Calu3 (cell line): ENCODE results near the gene PHC3. TPM values are rescaled to one million over a fixed set of nuclear protein-coding genes. Genes with fewer than 3 reads are reported as not detected.

Source experiments
- BruUV-seq: library from RNA; stranded (reverse); fragments of 400-500 nt; replicated peaks from 2 replicates; lab custom pipeline; 2021; lab: Mats Ljungman, UMichigan
- CTCF ChIA-PET: fragments of 300-600 bp; sonication (Branson Sonifier 250); formaldehyde crosslinking; loops from one replicate; lab custom pipeline; 2022; ENCODE audit warnings: antibody characterized with exemption; lab: Charles Lee
- DNase-seq: peaks from one replicate; pipeline ENCODE4 v3.0.0; 2022
- H3K27ac Mint-ChIP-seq: one replicate; pipeline ENCODE4 v1.8.0; 2022; ENCODE audit warnings: mixed read lengths; ENCODE audit not compliant: unreplicated experiment
- H3K27me3 Mint-ChIP-seq: one replicate; pipeline ENCODE4 v1.8.0; 2022; ENCODE audit warnings: mixed read lengths; ENCODE audit not compliant: unreplicated experiment
- H3K36me3 Mint-ChIP-seq: one replicate; pipeline ENCODE4 v1.8.0; 2022; ENCODE audit warnings: mild to moderate bottlenecking, moderate library complexity, mixed read lengths; ENCODE audit not compliant: insufficient read depth, unreplicated experiment
- H3K4me1 Mint-ChIP-seq: one replicate; pipeline ENCODE4 v1.8.0; 2022; ENCODE audit warnings: mild to moderate bottlenecking, low read depth, mixed read lengths; ENCODE audit not compliant: unreplicated experiment
- H3K4me3 Mint-ChIP-seq: one replicate; pipeline ENCODE4 v1.8.0; 2022; ENCODE audit warnings: mild to moderate bottlenecking, low read depth, moderate library complexity, mixed read lengths; ENCODE audit not compliant: unreplicated experiment
- H3K9me3 Mint-ChIP-seq: one replicate; pipeline ENCODE4 v1.8.0; 2022; ENCODE audit warnings: low read depth, mixed read lengths; ENCODE audit not compliant: unreplicated experiment
- CTCF ChIP-seq: fragments of 200-600 bp; IDR thresholded peaks from one replicate; pipeline ENCODE4 v1.8.0; 2022; ENCODE audit warnings: antibody characterized with exemption; ENCODE audit not compliant: unreplicated experiment
- intact Hi-C: fragments of 100-400 bp; cut with micrococcal nuclease; formaldehyde crosslinking; loops from one replicate; pipeline ENCODE4 v1.10.0; 2022; ENCODE audit not compliant: unreplicated experiment
- total RNA-seq: library from RNA; stranded (reverse); gene quantifications from 2 replicates; pipeline ENCODE4 v1.2.3, GENCODE V29; 2022

Gene PHC3
- total RNA-seq, 1 experiment from 2014 or later, result 113 TPM

DNA sequence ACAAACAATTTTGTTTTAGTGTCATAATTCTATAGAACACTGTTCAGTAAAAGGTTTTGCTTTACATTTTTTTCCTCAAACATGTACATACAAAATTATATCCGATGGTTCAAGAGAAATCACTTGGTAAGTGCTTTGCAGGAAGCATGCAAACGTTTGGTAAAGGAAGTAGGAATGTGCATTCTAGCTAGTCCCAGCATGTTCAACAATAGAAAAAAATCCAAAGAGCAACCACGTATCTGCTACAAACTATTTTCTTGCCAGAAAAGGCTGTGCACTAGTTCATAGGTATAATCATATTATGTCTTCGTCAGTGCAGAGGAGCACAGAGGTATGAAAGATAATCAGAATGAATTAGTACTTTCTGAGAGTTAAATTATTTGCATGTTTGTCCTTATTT is 85.8 kb downstream of the PHC3 start:
- Mint-ChIP-seq H3K4me1 (no peaks in the 10 kb centered on the region), H3K9me3 (no peaks in the 10 kb centered on the region), H3K27me3 (no peaks in the 10 kb centered on the region), H3K4me3 (no peak overlapping the region), H3K36me3 (peaks cover 42% of the 10 kb centered on the region), H3K27ac (no peak overlapping the region)
- CTCF ChIA-PET, result no interaction called here
- intact Hi-C loops, result no loop called here
- TF ChIP-seq CTCF, result no peak
- DNase-seq, result no peak
- BruUV-seq, result no TSS peak

GRCh38 chr3:170092907-170093306 is 88.6 kb downstream of the PHC3 start:
- no peak for DNase-seq
- TF ChIP-seq CTCF, result no peak
- Mint-ChIP-seq H3K9me3 (no peaks in the 10 kb centered on the region), H3K4me1 (no peaks in the 10 kb centered on the region), H3K27me3 (no peaks in the 10 kb centered on the region), H3K36me3 (peaks cover 38% of the 10 kb centered on the region), H3K4me3 (no peak overlapping the region), H3K27ac (no peak overlapping the region)
- CTCF ChIA-PET, result no interaction called here
- intact Hi-C loops, result no loop called here
- BruUV-seq, result no TSS peak

- no peaks in the 10 kb centered on the region for H3K9me3 Mint-ChIP-seq
- no peaks in the 10 kb centered on the region for H3K4me1 Mint-ChIP-seq
- H3K27me3 Mint-ChIP-seq, result no peaks in the 10 kb centered on the region
- no TSS peak for BruUV-seq
- intact Hi-C loops, result no loop called here
- H3K36me3 Mint-ChIP-seq, result peaks cover 30% of the 10 kb centered on the region
- CTCF ChIA-PET, result interaction anchor here (0.6 to 0.7 kb wide), 2 partner anchors 27 to 41 kb away, joined by 3 to 4 read pairs; no protein-coding TSS in a partner anchor
- no peak for TF ChIP-seq CTCF
- H3K27ac Mint-ChIP-seq, result peak overlapping the region; percentile 15
- DNase-seq, result no peak
- no peak overlapping the region for H3K4me3 Mint-ChIP-seq
Observed at GRCh38 chr3:170090601-170090981, 90.9 kb downstream of the PHC3 start.

DNA sequence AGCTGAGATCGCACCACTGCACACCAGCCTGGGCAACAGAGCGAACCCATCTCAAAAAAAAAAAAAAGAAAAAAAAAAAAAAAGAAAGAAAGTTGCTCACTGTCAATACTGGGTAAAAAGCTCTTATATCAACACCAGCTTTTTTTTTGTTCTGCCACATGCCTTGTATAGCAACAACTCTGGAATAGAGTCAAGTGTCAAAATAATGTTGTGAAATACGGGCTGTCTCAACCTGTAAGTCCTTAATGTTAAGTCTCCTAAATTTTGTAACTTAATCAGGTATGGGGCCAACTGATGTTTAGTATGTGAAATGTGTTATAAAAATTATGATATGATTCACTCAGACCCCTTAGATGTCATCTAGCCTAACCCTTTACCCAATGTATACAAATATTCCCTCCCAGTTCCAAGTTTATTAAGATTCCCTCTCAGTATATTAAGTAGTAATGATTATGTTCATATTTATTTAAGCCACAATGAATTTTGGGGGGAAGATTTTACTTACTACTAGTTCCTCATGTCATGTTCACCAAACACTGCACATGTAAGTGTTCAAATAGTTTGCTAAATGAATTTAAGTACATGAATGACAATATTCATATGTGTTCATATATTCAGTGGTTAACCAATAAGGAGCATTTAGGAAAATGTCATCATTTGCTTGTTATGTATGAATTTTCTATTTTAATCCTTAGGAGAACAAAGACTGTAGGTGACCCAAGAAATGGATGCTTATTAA is 91.5 kb downstream of the PHC3 start:
- Mint-ChIP-seq H3K36me3 (peaks cover 31% of the 10 kb centered on the region), H3K4me3 (no peak overlapping the region), H3K27me3 (no peaks in the 10 kb centered on the region), H3K9me3 (no peaks in the 10 kb centered on the region), H3K4me1 (no peaks in the 10 kb centered on the region), H3K27ac (peak overlapping the region; percentile 15)
- no peak for TF ChIP-seq CTCF
- DNase-seq, result no peak
- intact Hi-C loops, result no loop called here
- CTCF ChIA-PET, result interaction anchor here (0.7 to 1.7 kb wide), 3 partner anchors 9 to 29 kb away, joined by 3 to 4 read pairs (median 3); no protein-coding TSS in a partner anchor
- no TSS peak for BruUV-seq
